Amniotic epithelial cell (primary cell): ENCODE measurements around the gene CERS4.
"Not testable (repeated sequence)": the region's sequence is repeated elsewhere in the genome, so short reads cannot be mapped to it uniquely, and the experiment has no call there.

Source experiments
- DNase-seq: peaks from one replicate; pipeline ENCODE4 v3.0.0-alpha.2; 2010; ENCODE audit warnings: low read depth

The CERS4 gene, protein sequence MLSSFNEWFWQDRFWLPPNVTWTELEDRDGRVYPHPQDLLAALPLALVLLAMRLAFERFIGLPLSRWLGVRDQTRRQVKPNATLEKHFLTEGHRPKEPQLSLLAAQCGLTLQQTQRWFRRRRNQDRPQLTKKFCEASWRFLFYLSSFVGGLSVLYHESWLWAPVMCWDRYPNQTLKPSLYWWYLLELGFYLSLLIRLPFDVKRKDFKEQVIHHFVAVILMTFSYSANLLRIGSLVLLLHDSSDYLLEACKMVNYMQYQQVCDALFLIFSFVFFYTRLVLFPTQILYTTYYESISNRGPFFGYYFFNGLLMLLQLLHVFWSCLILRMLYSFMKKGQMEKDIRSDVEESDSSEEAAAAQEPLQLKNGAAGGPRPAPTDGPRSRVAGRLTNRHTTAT

DNA sequence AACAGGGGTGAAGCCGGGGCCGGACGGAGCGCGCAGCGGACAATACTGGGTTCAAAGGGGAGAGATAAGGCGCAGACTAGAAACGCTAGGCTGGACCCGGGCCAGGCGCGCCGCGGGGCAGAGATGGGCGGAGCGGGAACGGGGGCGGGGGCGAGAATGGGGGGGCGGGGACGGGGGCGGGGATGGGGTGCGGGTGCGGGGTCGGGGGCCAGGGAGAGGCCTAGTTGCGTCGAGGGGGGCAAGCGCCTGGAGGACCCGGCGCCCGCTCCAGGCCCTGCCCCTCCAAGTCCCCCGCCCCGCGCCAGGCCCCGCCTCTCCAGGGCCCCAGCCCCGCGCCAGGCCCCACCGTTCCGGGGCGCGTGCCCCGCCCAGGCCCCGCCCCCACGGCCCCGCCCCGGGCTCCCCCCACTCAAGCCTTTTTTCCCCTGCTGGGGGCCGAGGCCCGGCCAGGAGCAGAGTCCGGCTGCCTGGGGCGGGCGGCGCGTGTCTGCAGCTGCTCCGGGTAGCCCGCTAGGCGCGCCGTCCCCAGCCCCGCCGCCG lies at the start of gene CERS4:
CERS4 (plus strand) TSS at position 449 of the 540 bp plus-strand sequence. CDS start 41,707 bp downstream, outside the sequence.
- peak; percentile 33 for DNase-seq

DNA sequence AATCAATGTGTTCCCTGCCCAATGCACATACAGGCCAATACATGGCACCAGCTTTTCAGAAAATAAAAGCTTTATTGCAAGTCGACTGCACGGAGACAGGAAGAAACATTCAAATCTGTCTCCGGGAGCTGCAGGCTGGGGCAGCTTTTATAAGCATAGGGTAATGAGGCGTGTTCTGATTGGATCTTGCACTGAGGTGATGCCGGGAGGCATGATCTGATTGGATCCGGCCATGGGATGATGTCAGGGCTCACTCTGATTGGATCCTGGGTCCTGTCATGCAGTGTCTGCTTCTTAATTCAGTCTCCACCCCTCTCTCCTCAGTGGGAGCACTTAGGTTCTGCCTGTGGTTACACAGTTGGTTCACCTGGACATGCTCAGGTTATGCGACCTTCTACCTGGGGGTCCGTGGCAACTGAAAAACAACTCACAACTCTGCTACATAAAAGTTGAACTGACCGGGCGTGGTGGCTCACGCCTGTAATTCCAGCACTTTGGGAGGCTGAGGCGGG lies 48.0 kb upstream of the CERS4 start:
- DNase-seq: no peak

DNA sequence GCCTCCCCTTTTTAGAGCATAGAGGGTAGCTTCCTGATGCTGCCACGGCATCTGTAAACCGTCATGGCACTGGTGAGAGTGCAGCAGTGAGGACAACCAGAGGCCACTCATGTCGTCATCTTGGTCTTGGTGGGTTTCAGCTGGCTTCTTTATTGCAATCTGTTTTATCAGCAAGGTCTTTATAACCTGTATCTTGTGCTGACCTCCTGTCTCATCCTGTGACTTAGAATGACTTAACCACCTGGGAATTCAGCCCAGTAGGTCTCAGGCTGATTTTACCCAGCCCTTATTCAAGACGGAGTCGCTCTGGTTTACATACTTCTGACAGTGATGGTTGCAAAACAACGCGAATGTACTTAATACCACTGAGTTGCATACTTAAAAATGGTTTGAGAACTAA lies 45.4 kb upstream of the CERS4 start:
- DNase-seq: peak; percentile 98

DNA sequence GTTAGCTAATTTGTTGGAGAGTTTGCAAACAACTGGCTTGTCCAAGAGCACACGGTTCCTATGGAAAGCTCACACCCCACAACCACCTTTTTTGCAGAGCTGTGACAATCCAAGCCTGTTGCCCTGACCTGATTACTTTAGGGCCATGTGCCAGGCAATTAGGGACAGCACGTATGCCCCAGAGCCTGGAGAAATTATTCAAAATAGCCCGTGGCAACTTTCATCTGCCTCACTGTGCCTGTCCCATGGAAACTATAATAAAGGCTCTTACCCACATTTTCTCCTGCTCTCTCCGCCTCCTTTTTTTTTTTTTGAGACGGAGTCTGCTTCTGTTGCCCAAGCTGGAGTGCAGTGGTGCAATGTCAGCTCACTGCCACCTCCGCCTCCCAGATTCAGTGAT lies 41.2 kb upstream of the CERS4 start:
- DNase-seq: no peak

DNA sequence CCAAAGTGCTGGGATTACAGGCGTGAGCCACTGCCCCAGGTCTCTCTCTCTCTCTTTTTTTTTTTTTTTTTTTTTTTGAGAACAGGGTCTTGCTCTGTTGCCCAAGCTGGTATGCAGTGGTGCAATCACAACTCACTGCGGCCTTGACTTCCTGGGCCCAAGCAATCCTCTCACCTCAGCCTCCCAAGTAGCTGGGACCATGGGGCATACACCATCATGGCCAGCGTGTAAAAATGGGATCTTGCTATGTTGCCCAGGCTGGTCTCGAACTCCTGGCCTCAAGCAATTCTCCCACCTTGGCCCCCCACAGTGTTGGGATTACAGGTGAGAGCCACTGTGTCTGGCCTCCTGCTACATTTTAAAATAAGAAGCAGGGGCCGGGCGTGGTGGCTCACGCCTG lies 40.6 kb upstream of the CERS4 start:
- no peak for DNase-seq

DNA sequence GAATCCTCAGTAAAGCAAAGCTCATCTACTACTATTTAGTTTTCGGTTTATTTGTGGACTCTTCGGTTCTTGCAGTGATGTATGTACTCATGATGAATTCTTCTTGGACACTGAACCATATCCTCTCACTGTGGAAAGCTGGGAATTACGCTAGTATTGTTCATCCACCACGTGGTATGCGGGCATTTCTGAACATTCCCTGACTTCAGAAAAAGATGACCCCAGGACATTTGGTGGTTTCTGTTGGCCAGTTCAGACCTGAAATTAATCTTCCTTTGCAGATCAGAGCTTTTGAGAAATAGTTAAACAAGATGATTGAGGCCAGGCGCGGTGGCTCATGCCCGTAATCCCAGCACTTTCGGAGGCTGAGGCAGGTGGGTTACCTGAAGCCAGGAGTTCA lies 34.5 kb upstream of the CERS4 start:
- DNase-seq: peak; percentile 89

DNA sequence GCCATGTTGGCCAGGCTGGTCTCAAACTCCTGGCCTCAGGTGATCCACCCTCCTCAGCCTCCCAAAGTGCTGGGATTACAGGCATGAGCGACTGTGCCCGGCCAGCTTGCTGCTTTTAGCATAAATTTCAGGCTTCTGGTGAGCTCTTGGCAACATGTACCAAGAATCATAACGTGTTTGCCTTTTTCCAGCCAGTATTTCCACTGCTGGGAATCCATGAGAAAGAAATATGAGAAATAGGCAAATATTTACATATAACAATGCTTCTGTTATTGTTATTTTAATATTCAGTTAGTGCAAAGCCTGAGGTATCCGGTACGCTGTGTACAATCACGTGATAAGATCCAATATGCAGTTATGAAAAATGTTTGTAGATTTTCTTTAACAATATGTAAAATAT lies 29.2 kb upstream of the CERS4 start:
- no peak for DNase-seq

DNA sequence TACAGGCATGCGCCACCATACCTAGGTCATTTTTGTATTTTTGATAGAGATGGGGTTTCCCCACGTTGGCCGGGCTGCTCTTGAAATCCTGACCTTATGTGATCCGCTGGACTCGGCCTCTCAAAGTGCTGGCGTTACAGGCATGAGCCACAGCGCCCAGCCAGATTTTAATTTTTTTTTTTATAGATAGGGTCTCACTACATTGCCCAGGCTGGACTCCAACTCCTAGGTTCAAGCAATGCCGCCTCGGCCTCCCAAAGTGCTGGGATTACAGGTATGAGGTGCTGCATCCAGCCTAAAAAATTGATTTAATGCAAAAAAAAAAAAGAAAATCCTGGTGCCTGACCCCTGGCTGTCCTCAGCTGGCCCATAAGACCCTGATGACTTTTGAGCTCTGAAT lies 24.9 kb upstream of the CERS4 start:
- no peak for DNase-seq

DNA sequence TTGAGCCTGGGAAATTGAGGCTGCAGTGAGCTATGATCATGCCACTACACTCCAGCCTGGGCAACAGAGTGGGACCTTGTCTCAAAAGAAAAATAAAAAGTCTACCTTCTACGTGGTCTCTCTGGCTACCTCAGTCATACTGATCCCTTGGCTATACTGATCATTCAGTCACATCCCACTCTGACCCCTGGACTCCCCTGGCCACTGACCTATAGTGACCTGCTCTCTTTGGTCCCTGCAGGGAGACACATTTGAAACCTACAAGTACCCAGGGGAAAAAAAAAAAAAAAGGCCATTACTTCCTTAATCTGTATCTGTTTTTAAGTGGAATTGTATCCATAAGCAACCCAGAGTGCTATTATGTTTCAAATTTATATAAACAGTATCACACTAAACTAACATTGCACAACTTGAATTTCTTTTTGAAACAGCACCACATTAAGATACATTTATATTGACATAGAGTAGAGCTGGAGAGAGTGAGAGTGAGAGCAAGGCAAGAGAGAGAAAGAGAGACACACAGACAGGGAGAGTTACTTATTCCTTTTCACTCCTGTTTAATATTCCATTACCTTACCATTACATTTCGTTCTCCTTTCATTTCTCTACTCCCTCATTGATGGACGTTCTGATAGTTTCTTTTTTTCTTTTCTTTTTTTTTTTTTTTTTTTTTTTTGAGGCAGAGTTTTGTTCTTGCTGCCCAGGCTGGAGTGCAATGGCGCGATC lies 23.7 kb upstream of the CERS4 start:
- no peak for DNase-seq

DNA sequence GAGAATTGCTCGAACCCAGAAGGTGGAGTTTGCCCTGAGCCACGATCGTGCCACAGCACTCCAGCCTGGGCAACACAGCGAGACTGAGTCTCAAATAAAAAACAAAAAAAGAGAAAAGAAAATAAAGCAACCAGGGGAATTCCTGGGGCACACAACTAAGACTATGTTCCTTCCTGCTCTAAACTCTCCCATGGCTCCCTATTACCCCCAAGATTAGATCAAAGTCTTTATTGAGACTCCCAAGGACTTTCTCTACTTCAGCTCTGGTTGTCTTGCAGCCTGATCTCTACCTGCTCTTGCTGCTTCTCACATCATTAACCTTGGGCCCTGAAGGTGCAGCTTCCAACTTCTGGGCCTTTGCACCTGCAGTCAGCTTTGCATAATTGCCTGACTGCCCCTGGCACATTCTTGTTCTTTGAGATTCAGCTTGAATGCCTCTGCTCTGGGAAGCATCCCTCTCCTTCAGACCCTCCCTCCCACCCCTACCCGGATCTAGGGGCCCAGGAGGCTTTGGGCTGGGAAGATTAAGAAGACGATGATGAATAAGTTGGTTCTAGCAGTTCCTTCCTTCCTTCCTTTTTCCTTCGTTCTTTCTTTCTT lies 16.8 kb upstream of the CERS4 start:
- DNase-seq: no peak

DNA sequence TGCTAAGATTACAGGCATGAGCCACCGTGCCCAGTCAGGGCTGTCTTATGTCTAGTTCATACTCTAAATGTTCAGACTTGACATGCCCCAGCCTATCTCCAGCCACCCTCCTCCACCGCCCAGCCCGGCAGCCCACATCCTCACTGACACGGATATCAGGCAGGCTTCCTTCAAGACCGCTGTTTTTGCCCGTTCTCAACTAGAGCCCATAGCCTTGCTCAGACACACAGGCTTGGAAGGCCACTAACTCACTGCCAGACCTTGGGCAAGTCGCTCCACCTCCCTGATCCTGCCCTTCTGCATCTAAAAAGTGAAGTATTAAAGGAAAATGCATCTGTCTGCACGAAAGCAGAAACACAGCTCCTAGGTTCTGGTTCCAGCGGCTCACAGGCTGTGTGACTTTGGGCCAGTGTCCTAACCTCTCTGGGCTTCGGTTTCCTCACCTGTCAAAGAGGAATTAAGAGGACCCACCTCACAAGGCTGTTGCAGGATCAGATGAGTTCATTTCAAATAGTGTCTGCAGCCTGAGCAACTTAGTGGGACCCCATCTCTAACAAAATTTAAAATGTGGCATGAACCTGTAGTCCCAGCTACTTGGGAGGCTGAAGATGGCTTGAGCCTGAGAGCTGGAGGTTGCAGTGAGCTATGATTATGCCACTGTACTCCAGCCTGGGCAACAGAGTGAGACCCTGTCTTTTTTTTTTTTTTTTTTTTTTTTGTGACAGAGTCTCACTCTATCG lies 14.5 kb upstream of the CERS4 start:
- no peak for DNase-seq

DNA sequence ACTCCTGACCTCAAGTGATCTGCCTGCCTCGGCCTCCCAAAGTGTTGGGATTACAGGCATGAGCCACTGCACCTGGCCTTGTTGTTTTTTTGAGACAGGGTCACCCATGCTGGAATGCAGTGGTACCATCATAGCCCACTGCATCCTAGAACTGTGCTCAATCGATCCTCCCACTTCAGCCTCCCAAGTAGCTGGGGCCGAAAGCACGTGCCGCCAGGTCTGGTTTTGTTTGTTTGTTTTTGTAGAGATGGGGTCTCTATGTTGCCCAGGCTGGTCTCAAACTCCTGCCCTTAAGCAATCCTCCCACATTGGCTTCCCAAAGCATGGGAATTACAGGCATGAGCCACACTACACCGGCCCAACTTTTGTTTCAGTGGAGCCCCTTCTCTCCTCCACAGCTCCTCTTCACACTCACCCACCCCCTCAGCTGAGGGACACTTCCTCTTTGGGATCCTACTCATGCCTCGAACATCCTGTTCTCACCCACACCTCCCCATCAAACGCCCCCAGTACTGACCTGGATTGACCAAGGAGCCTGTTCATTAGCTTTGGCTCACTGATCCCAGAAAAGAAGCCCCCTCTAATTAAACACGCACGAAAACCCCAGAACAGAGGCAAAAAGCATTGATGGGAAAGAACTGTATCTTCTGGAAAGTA lies 12.8 kb upstream of the CERS4 start:
- no peak for DNase-seq

DNA sequence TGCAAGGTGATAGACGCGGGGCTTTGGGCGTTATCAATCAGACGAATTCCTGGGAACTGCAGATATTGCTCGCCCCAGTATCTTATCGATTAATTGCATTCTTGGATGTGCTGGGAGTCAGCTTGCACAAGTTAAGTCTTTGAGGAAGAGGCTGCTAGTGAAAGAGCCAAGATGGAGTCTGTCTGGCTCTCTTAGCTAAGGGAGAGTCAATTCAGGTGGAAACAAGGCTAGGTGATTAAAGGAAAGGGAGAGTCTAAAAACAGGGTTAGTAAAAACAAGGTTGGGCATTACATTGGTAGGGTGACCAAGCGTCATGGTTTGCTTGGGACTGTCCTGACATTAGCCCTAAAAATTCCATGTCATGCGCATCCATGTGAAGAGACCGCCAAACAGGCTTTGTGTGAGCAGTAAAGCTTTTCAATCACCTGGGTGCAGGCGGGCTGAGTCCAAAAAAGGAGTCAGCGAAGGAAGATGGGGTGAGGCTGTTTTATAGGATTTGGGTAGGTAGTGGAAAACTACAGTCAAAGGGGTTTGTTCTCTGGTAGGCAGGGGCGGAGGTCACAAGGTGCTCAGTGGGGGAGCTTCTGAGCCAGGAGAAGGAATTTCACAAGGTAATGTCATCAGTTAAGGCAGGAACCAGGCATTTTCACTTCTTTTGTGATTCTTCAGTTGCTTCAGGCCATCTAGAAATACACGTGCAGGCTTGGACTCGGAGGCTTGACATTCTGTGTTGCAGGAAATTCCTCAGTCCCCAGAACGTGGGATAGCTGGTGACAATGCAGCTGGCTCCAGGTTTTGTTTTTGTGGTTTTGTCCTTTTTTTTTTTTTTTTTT lies 5.7 kb upstream of the CERS4 start:
- DNase-seq: not testable (repeated sequence)

DNA sequence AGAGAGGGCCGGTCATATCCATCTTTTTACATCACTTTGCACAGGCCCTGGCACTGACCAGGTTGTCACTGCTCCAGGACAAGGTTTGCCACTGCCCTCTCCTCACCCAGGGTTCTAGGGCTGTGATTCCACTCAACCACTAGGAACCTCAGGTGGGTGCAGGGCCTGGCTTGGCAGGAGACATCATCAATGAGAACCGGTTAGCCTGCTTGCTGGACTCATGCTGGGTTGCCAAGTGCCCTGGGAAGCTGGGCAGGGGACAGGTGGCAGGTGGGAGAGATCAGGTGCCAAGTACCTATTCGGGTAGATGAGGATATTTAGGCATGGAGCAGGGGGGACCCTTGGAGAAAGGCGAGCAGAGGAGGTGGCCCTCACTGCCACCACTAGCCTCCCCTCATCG lies 4.2 kb upstream of the CERS4 start:
- no peak for DNase-seq

DNA sequence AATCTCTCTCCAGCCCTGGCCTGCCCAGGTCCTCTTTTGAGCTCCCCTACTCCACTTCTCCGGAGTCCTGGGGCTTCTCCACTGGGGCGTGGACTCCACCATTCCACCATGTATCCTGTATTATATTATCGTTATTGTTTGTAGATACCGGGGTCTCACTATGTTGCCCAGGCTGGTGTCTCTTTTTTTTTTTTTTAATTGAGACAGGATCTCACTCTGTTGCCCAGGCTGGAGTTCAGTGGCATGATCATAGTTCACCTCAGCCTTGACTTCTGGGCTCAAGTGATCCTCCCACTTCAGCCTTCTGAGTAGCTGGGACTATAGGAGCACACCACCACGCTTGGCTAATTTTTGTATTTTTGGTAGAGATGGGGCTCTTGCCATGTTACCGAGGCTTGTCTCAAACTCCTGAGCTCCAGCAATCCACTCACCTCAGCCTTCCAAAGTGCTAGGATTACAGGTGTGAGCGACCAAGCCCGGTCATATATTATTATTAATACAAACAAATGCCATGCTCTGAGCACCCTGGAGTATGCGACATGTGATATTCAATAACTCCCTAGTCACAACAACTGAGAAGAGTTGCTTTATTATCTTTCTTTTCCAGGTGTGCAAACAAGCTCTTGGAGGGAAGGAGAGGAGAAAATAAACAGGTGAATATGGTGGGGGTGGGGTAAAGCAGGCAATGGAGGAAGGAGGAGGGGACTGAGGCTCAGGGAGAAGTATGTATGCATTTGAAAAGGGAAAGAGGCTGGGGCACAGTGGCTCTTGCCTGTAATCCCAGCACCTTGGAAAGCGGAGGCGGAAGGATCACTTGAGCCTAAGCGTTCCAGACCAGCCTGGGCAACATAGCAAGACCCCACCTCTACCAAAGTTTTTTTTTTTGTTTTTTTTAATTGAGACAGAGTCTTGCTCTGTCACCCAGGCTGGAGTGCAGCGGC lies 2.8 kb upstream of the CERS4 start:
- no peak for DNase-seq

DNA sequence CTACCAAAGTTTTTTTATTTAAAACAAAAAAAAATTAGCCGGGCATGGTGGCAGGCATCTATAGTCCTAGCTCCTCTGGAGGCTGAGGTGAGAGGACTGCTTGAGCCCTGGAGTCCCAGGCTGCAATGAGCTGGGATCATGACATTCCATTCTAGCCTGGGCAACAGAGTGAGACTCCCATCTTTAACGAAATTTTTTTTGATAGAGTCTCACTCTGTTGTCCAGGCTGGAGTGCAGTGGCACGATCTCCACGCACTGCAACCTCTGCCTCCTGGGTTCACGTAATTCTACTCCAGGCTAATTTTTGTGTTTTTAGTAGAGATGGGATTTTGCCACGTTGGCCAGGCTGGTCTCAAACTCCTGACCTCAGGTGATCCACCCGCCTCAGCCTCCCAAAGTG lies 1.8 kb upstream of the CERS4 start:
- not testable (repeated sequence) for DNase-seq

DNA sequence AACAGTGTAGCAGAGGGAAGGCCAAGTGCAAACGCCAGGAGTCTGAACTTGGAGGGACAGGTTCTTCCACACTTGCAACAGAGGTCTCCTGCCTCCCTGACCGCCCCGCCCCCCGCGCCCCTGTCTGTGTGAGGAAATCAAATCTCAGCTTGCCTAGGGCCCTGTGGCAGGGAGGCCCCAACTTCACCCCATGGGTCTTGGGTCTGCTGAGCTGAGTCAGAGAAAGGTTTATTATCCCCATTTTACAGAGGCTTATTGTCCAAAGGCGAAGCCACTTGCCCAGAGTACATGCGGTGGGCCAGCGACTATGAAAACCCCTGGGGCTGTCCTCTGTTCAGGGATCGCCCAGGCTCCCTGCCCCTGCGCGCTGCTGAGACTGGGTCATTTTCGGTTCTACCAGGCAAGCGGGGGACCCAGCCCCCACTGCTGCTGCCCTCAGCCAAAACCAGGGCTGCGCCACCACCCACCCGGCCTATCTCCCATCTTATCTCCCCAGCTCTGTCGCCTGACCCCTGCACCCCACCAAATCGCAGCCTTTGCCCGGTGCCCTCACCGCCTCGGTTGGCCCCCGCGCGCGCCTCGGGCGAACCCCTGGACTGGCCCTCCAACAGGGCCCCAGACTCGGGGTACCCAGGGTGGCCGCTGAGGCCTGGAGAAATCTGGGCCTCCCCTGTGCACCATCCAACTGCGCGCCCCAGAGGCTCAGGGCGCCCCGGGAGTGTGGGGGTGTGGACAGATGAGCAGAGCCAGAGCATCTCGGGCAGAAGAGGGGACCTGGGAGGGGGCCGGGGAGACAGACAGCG lies 850 bp upstream of the CERS4 start:
- DNase-seq: no peak
